CD14-positive monocyte (primary cell): ENCODE results near the gene BAD. TPM values are rescaled to one million over a fixed set of nuclear protein-coding genes. Genes with fewer than 3 reads are reported as not detected.
A peak's percentile ranks its signal among the peaks of the same experiment; 100 is the strongest.

Source experiments
- DNase-seq, 3 donors: peaks; one replicate each; pipeline ENCODE4 v3.0.0-alpha.2; 2011 to 2022
- H2AFZ ChIP-seq: 2 replicates; pipeline ENCODE4 v1.6.0; 2012; ENCODE audit warnings: mild to moderate bottlenecking, low read depth, low read length, inconsistent platforms; ENCODE audit not compliant: insufficient read depth, poor library complexity, severe bottlenecking
- H3K27ac ChIP-seq, 2 donors: 1 replicate in 1 of 2; 2 replicates in 1 of 2; pipeline ENCODE4 v1.5.1; 2012 to 2013; ENCODE audit warnings: low read length in 2 of 2, control low read depth in 1 of 2, inconsistent platforms in 1 of 2, low read depth in 1 of 2, mild to moderate bottlenecking in 1 of 2
- H3K27me3 ChIP-seq, 2 donors: one replicate each; pipeline versions ENCODE4 v1.6.0 to v1.6.1; 2011 to 2013; ENCODE audit warnings: low read length in 2 of 2; ENCODE audit not compliant: control insufficient read depth in 2 of 2, insufficient read depth in 2 of 2
- H3K36me3 ChIP-seq, 2 donors: replicated peaks in 1 of 2; 1 replicate in 1 of 2; 2 replicates in 1 of 2; pipeline versions ENCODE4 v1.5.1 to v1.6.1; 2012 to 2013; ENCODE audit warnings: low read length in 2 of 2, control low read depth in 1 of 2, inconsistent platforms in 1 of 2, mild to moderate bottlenecking in 1 of 2; ENCODE audit not compliant: insufficient read depth in 2 of 2, control insufficient read depth in 1 of 2
- H3K4me1 ChIP-seq, 2 donors: 1 replicate in 1 of 2; 2 replicates in 1 of 2; pipeline versions ENCODE4 v1.5.1 to v1.6.1; 2012 to 2013; ENCODE audit warnings: low read length in 2 of 2, control low read depth in 1 of 2, inconsistent platforms in 1 of 2, mild to moderate bottlenecking in 1 of 2, moderate library complexity in 1 of 2; ENCODE audit not compliant: insufficient read depth in 2 of 2, control insufficient read depth in 1 of 2
- H3K4me2 ChIP-seq: replicated peaks from 2 replicates; pipeline ENCODE3; 2012; ENCODE audit warnings: low read length, moderate library complexity, mild to moderate bottlenecking; ENCODE audit not compliant: poor library complexity, severe bottlenecking; ENCODE audit errors: extremely low read depth
- H3K4me3 ChIP-seq, 3 experiments: fragments of 200-600 bp in 1 of 3; sonication (generic) in 1 of 3; replicated peaks in 1 of 3; 1 replicate in 2 of 3; 2 replicates in 1 of 3; pipeline ENCODE4 v1.5.1; 2011 to 2013; ENCODE audit warnings: low read length in 3 of 3, mild to moderate bottlenecking in 3 of 3, control low read depth in 2 of 3, low read depth in 2 of 3, inconsistent platforms in 1 of 3, moderate library complexity in 1 of 3
- H3K79me2 ChIP-seq: 2 replicates; pipeline ENCODE4 v1.6.0; 2012; ENCODE audit warnings: mild to moderate bottlenecking, control low read depth, inconsistent platforms, low read length, moderate library complexity; ENCODE audit not compliant: insufficient read depth
- H3K9ac ChIP-seq: 2 replicates; pipeline ENCODE4 v1.6.0; 2017; ENCODE audit warnings: low read length, mild to moderate bottlenecking; ENCODE audit not compliant: insufficient read depth, poor library complexity, severe bottlenecking
- H3K9me3 ChIP-seq, 2 donors: replicated peaks in 1 of 2; 1 replicate in 1 of 2; 2 replicates in 1 of 2; pipeline versions ENCODE4 v1.5.1 to v1.6.1; 2012 to 2013; ENCODE audit warnings: low read length in 2 of 2, control low read depth in 1 of 2; ENCODE audit not compliant: control insufficient read depth in 1 of 2, insufficient read depth in 1 of 2
- H4K20me1 ChIP-seq: 2 replicates; pipeline ENCODE4 v1.6.0; 2012; ENCODE audit warnings: mild to moderate bottlenecking, low read length, control low read depth, moderate library complexity; ENCODE audit not compliant: insufficient read depth
- H3K27ac Mint-ChIP-seq, 7 donors: one replicate each; pipeline ENCODE4 v1.8.0; 2020; ENCODE audit warnings: mild to moderate bottlenecking in 7 of 7, mixed read lengths in 7 of 7, moderate library complexity in 6 of 7, inconsistent platforms in 2 of 7
- H3K27me3 Mint-ChIP-seq, 3 donors: one replicate each; pipeline ENCODE4 v1.8.0; 2021 to 2022; ENCODE audit warnings: low read depth in 3 of 3, mild to moderate bottlenecking in 3 of 3, mixed read lengths in 3 of 3, moderate library complexity in 3 of 3, inconsistent platforms in 1 of 3
- H3K36me3 Mint-ChIP-seq, 2 donors: one replicate each; pipeline ENCODE4 v1.8.0; 2020; ENCODE audit warnings: mixed read lengths in 2 of 2, inconsistent platforms in 1 of 2, mild to moderate bottlenecking in 1 of 2
- H3K4me1 Mint-ChIP-seq: one replicate; pipeline ENCODE4 v1.8.0; 2020; ENCODE audit warnings: mild to moderate bottlenecking, mixed read lengths
- H3K4me3 Mint-ChIP-seq, 2 donors: one replicate each; pipeline ENCODE4 v1.8.0; 2020; ENCODE audit warnings: mild to moderate bottlenecking in 2 of 2, mixed read lengths in 2 of 2, moderate library complexity in 1 of 2
- H3K9me3 Mint-ChIP-seq, 7 donors: one replicate each; pipeline ENCODE4 v1.8.0; 2020 to 2022; ENCODE audit warnings: mixed read lengths in 7 of 7, mild to moderate bottlenecking in 6 of 7, moderate library complexity in 6 of 7, inconsistent platforms in 2 of 7
- CTCF ChIP-seq: fragments of 200-600 bp; IDR thresholded peaks from one replicate; pipeline ENCODE4 v1.8.0; 2022; ENCODE audit warnings: antibody characterized with exemption, mild to moderate bottlenecking
- WGBS: methylation state at CpG from one replicate; pipeline ENCODE4 v1.1.5; 2013; ENCODE audit warnings: missing lambda C conversion rate; ENCODE audit not compliant: insufficient coverage; 5-methylcytosine and 5-hydroxymethylcytosine counted together
- intact Hi-C, 2 donors: fragments of 100-400 bp; cut with micrococcal nuclease; formaldehyde crosslinking; loops; one replicate each; pipeline versions ENCODE4 v1.15.0 to v1.15.1; 2023
- polyA plus RNA-seq, 3 donors: library from polyadenylated mRNA; depleted of rRNA in 1 of 3; unstranded in 2 of 3; stranded (reverse) in 1 of 3; fragments of 300-500 nt in 2 of 3; fragments of >200 nt in 1 of 3; fragmentation: Illumina TruSeq in 2 of 3; gene quantifications; 1 replicate in 2 of 3; 2 replicates in 1 of 3; pipeline ENCODE4 v1.2.3, GENCODE V29; 2012 to 2021

BAD gene
- polyA plus RNA-seq, 3 donors = 21.1 to 63.2 (median 48.7) TPM

GRCh38 chr11:64251016-64251752 lies 33.3 kb downstream of the BAD start, which contains the start of gene PLCB3:
TSS of gene PLCB3 (plus strand) at chr11:64251530. CDS start at chr11:64251650, 120 bp downstream.
- Histone ChIP-seq H3K9ac (peak within 1 kb of the TSS; percentile 69), H2AFZ (peak within 1 kb of the TSS; percentile 79), H3K27ac (peak within 1 kb of the TSS in 1 of 2 donors; percentile 74), H3K9me3 (no peaks in the 10 kb centered on the region), H3K4me2 (peak within 1 kb of the TSS; percentile 98), H3K79me2 (peaks cover 19% of the 10 kb centered on the region), H3K27me3 (no peaks in the 10 kb centered on the region), H3K4me3 (peak within 1 kb of the TSS; percentile 75 to 87 (median 83)), H3K36me3 (peaks cover 16 to 21% of the 10 kb centered on the region in 2 donors), H3K4me1 (peaks cover 38 to 55% of the 10 kb centered on the region in 2 donors), H4K20me1 (peaks cover 28% of the 10 kb centered on the region)
- intact Hi-C loops = loop anchor here in 1 of 2 donors (2.0 to 5.0 kb wide), 2 partner anchors 36 to 50 kb away; partner anchors contain the start of genes CATSPERZ and GPR137
- peaks cover 3 to 10% (median 8%) of the 10 kb centered on the region in 3 donors for H3K27me3 Mint-ChIP-seq
- peak; percentile 83 for TF ChIP-seq CTCF
- H3K4me3 Mint-ChIP-seq = peak within 1 kb of the TSS; percentile 89 to 96
- peaks cover 13 to 22% of the 10 kb centered on the region in 2 donors for H3K36me3 Mint-ChIP-seq
- H3K9me3 Mint-ChIP-seq = no peaks in the 10 kb centered on the region
- under 1% methylated on average over 75 of the region's 75 CpGs for WGBS
- H3K4me1 Mint-ChIP-seq = peaks cover 38% of the 10 kb centered on the region
- peak; percentile 22 to 64 (median 61) for DNase-seq
- peak within 1 kb of the TSS; percentile 73 to 90 (median 80) for H3K27ac Mint-ChIP-seq

- Histone ChIP-seq H3K79me2 (peaks cover 26% of the 10 kb centered on the region), H4K20me1 (peaks cover 28% of the 10 kb centered on the region), H3K27ac (no peak overlapping the region), H3K4me3 (peak overlapping the region in 2 of 3 experiments; percentile 38 to 87), H3K4me1 (peaks cover 44 to 62% of the 10 kb centered on the region in 2 donors), H3K9me3 (no peaks in the 10 kb centered on the region), H2AFZ (peak overlapping the region; percentile 79), H3K36me3 (peaks cover 9 to 14% of the 10 kb centered on the region in 2 donors), H3K4me2 (peak overlapping the region; percentile 98), H3K27me3 (no peaks in the 10 kb centered on the region), H3K9ac (peak overlapping the region; percentile 69)
- H3K36me3 Mint-ChIP-seq = peaks cover 10 to 15% of the 10 kb centered on the region in 2 donors
- no peak for TF ChIP-seq CTCF
- peak overlapping the region in 1 of 7 donors; percentile 66 for H3K27ac Mint-ChIP-seq
- no peaks in the 10 kb centered on the region for H3K9me3 Mint-ChIP-seq
- peaks cover 3 to 10% (median 8%) of the 10 kb centered on the region in 3 donors for H3K27me3 Mint-ChIP-seq
- no peak for DNase-seq
- intact Hi-C loops = loop anchor here in 1 of 2 donors (2.0 to 5.0 kb wide), 2 partner anchors 37 to 50 kb away; partner anchors contain the start of genes CATSPERZ and GPR137
- peaks cover 45% of the 10 kb centered on the region for H3K4me1 Mint-ChIP-seq
- H3K4me3 Mint-ChIP-seq = peak overlapping the region; percentile 81 to 90
- whole genome bisulfite sequencing = 26% methylated on average over 12 of the region's 13 CpGs
Observed at GRCh38 chr11:64250415-64251015, 34.0 kb downstream of the BAD start.
